Measurements from ENCODE around the gene LENG8. TPM values are rescaled to one million over a fixed set of nuclear protein-coding genes. Genes with fewer than 3 reads are reported as not detected.

The LENG8 gene
- total and polyA plus RNA-seq, 10 of the 15 experiments (the other 5 are each of a cell fraction or from before 2014, with no cell fraction given), result 2.3 to 145 (median 34.4) TPM

GRCh38 chr19:54464044-54464629 is 15.1 kb downstream of the LENG8 start (continued):
- no peak for TF ChIP-seq CUX1 (IDR thresholded peaks at IDR 0.05; ENCODE audit: insufficient replicate concordance, low read depth, low read length)
- TF ChIP-seq RELA (IDR thresholded peaks at IDR 0.05; ENCODE audit: borderline replicate concordance, partially characterized antibody), result no peak
- TF ChIP-seq REST (IDR thresholded peaks at IDR 0.05; ENCODE audit: low read depth, low read length), result no peak
- TF ChIP-seq TCF12 (IDR thresholded peaks at IDR 0.05; ENCODE audit: low read depth, low read length), result no peak
- 0 out of 4 replicates have a peak, but pooled peaks of 1 of the 2 experiments have one; percentile 4 for TF ChIP-seq SRF (IDR thresholded peaks at IDR 0.05; ENCODE audit: low read depth in 2 of 2, low read length in 2 of 2)
- TF ChIP-seq ZNF217 (IDR thresholded peaks at IDR 0.05), result no peak
- no peak for TF ChIP-seq RB1 (IDR thresholded peaks at IDR 0.05; ENCODE audit: borderline replicate concordance)
- no peak for TF ChIP-seq ZNF274 (IDR thresholded peaks at IDR 0.05; ENCODE audit: insufficient read depth, insufficient read length)
- peak; percentile 63 for TF ChIP-seq POU2F2 (IDR thresholded peaks at IDR 0.05; ENCODE audit: borderline replicate concordance, low read depth, low read length)
- no peak for TF ChIP-seq ZBTB4 (CRISPR knock-in tag; IDR thresholded peaks at IDR 0.05)
- no peak for TF ChIP-seq EGR1 (IDR thresholded peaks at IDR 0.05; ENCODE audit: borderline replicate concordance in 1 of 2, low read depth in 2 of 2, low read length in 2 of 2)
- TF ChIP-seq FOXK2 (IDR thresholded peaks at IDR 0.05), result no peak
- no peak for TF ChIP-seq NFIC (IDR thresholded peaks at IDR 0.05; ENCODE audit: low read depth, low read length)
- TF ChIP-seq SMC3 (IDR thresholded peaks at IDR 0.05; ENCODE audit: borderline replicate concordance, low read length), result no peak
- TF ChIP-seq HDGF (IDR thresholded peaks at IDR 0.05), result peak; percentile 94
- no peak for TF ChIP-seq STAT1 (conservative IDR thresholded peaks at IDR 0.05)
- no peak for TF ChIP-seq YBX1 (IDR thresholded peaks at IDR 0.05)
- TF ChIP-seq PAX5 (IDR thresholded peaks at IDR 0.05; ENCODE audit: borderline replicate concordance, low read depth, low read length), result no peak
- TF ChIP-seq, protein P1, sequence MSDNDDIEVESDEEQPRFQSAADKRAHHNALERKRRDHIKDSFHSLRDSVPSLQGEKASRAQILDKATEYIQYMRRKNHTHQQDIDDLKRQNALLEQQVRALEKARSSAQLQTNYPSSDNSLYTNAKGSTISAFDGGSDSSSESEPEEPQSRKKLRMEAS (IDR thresholded peaks at IDR 0.05; ENCODE audit: low read depth, low read length), result no peak

All from GM12878 (cell line).